Activated T-helper 1 cell treated with anti-CD3 and anti-CD28 coated beads, Interleukin-2, amount 50 U/mL, for 16 hours (primary cell): ENCODE measurements around the gene SLC7A11.

Experiments used
- DNase-seq, 2 donors: peaks; one replicate each; pipeline ENCODE4 v3.0.0-alpha.2; 2020; ENCODE audit warnings: low read depth in 1 of 2, low spot score in 1 of 2

SLC7A11 gene

GRCh38 chr4:138242076-138242833 lies at the start of gene SLC7A11:
TSS of gene SLC7A11 (minus strand) at chr4:138242349. CDS start at chr4:138242069, 280 bp downstream.
- no peak for DNase-seq

GRCh38 chr4:138291431-138291830 lies 49.3 kb upstream of the SLC7A11 start:
- DNase-seq, result no peak

- DNase-seq, result no peak
Observed at GRCh38 chr4:138290805-138291204, 48.7 kb upstream of the SLC7A11 start.

GRCh38 chr4:138279286-138279685 lies 37.1 kb upstream of the SLC7A11 start:
- no peak for DNase-seq

GRCh38 chr4:138277133-138277532 lies 35.0 kb upstream of the SLC7A11 start:
- no peak for DNase-seq

GRCh38 chr4:138275963-138276621 lies 33.9 kb upstream of the SLC7A11 start:
- DNase-seq, result no peak

- no peak for DNase-seq
Observed at GRCh38 chr4:138275216-138275615, 33.1 kb upstream of the SLC7A11 start.

GRCh38 chr4:138269175-138269574 lies 27.0 kb upstream of the SLC7A11 start:
- no peak for DNase-seq

- DNase-seq, result no peak
Observed at GRCh38 chr4:138267835-138268234, 25.7 kb upstream of the SLC7A11 start.

GRCh38 chr4:138266948-138267347 lies 24.8 kb upstream of the SLC7A11 start:
- no peak for DNase-seq

GRCh38 chr4:138263247-138263816 lies 21.2 kb upstream of the SLC7A11 start:
- DNase-seq, result no peak

GRCh38 chr4:138262469-138262868 lies 20.3 kb upstream of the SLC7A11 start:
- DNase-seq, result no peak

- DNase-seq, result no peak
Observed at GRCh38 chr4:138262030-138262429, 19.9 kb upstream of the SLC7A11 start.

GRCh38 chr4:138259824-138260223 lies 17.7 kb upstream of the SLC7A11 start:
- DNase-seq, result no peak

GRCh38 chr4:138259271-138259670 lies 17.1 kb upstream of the SLC7A11 start:
- no peak for DNase-seq

- no peak for DNase-seq
Observed at GRCh38 chr4:138256608-138257007, 14.5 kb upstream of the SLC7A11 start.

- DNase-seq, result no peak
Observed at GRCh38 chr4:138255917-138256597, 13.9 kb upstream of the SLC7A11 start.

- DNase-seq, result no peak
Observed at GRCh38 chr4:138252551-138252950, 10.4 kb upstream of the SLC7A11 start.

GRCh38 chr4:138251938-138252337 lies 9.8 kb upstream of the SLC7A11 start:
- DNase-seq, result no peak

GRCh38 chr4:138249132-138249531 lies 7.0 kb upstream of the SLC7A11 start:
- no peak for DNase-seq

GRCh38 chr4:138248058-138248457 lies 5.9 kb upstream of the SLC7A11 start:
- DNase-seq, result no peak

- DNase-seq, result no peak
Observed at GRCh38 chr4:138247643-138248042, 5.5 kb upstream of the SLC7A11 start.
